SK-N-SH (cell line): ENCODE measurements around the gene LDB3. TPM values are rescaled to one million over a fixed set of nuclear protein-coding genes. Genes with fewer than 3 reads are reported as not detected.

ENCODE experiments used
- CTCF ChIA-PET: fragments of 300-600, 350-600 bp; formaldehyde crosslinking; extraction: SDS; loops from one replicate; lab custom pipeline; 2021; lab: Yijun Ruan, JAX
- POLR2A ChIA-PET: fragments of 350-600 bp; sonication (Branson Sonifier 250); formaldehyde crosslinking; extraction: SDS; loops from one replicate; lab custom pipeline; 2020; ENCODE audit warnings: antibody characterized with exemption, inconsistent platforms; lab: Yijun Ruan, JAX
- DNase-seq: peaks from one replicate; pipeline ENCODE4 v3.0.0; 2012
- H2AFZ ChIP-seq: fragments of 200-600 bp; sonication (generic); 2 replicates; pipeline ENCODE4 v1.8.1; 2016; ENCODE audit warnings: antibody characterized with exemption, mild to moderate bottlenecking, low read depth
- H3F3A ChIP-seq: fragments of 200-600 bp; sonication (generic); replicated peaks from 2 replicates; pipeline ENCODE3; 2016; ENCODE audit warnings: antibody characterized with exemption, mild to moderate bottlenecking; ENCODE audit not compliant: insufficient read depth
- H3K27ac ChIP-seq, 2 experiments: fragments of 200-500 bp in 1 of 2; fragments of 200-600 bp in 1 of 2; sonication (Bioruptor generic) in 1 of 2; sonication (generic), shearing (Covaris generic) in 1 of 2; 2 replicates each; pipeline versions ENCODE4 v1.5.1 to v1.6.1; 2014 to 2016; ENCODE audit warnings: low read depth in 2 of 2, inconsistent platforms in 1 of 2, low read length in 1 of 2, mild to moderate bottlenecking in 1 of 2, mixed read lengths in 1 of 2
- H3K27me3 ChIP-seq: fragments of 200-600 bp; sonication (generic), shearing (Covaris generic); 2 replicates; pipeline ENCODE4 v1.6.1; 2016; ENCODE audit warnings: mixed run types; ENCODE audit not compliant: insufficient read depth
- H3K36me3 ChIP-seq, 2 experiments: fragments of 200-500 bp in 1 of 2; fragments of 200-600 bp in 1 of 2; sonication (Bioruptor generic) in 1 of 2; sonication (generic) in 1 of 2; replicated peaks in 1 of 2; 2 replicates each; pipeline versions ENCODE3 to v1.5.1; 2014 to 2016; ENCODE audit warnings: low read length in 1 of 2, mild to moderate bottlenecking in 1 of 2; ENCODE audit not compliant: insufficient read depth in 2 of 2, control insufficient read depth in 1 of 2
- H3K4me1 ChIP-seq, 2 experiments: fragments of 200-500 bp in 1 of 2; fragments of 200-600 bp in 1 of 2; sonication (Bioruptor generic) in 1 of 2; sonication (generic), shearing (Covaris generic) in 1 of 2; 2 replicates each; pipeline versions ENCODE4 v1.5.1 to v1.6.1; 2014 to 2016; ENCODE audit warnings: low read depth in 1 of 2, low read length in 1 of 2, mixed run types in 1 of 2; ENCODE audit not compliant: insufficient read depth in 2 of 2, control insufficient read depth in 1 of 2
- H3K4me2 ChIP-seq: fragments of 200-600 bp; sonication (generic), shearing (Covaris generic); 2 replicates; pipeline ENCODE4 v1.6.1; 2017; ENCODE audit warnings: mixed run types
- H3K4me3 ChIP-seq, 2 experiments: fragments of 200-500 bp in 1 of 2; fragments of 200-600 bp in 1 of 2; sonication (Bioruptor generic) in 1 of 2; sonication (generic), shearing (Covaris generic) in 1 of 2; 2 replicates each; pipeline versions ENCODE4 v1.5.1 to v1.8.1; 2014 to 2016; ENCODE audit warnings: low read depth in 2 of 2, inconsistent platforms in 1 of 2, low read length in 1 of 2, mild to moderate bottlenecking in 1 of 2, mixed read lengths in 1 of 2, moderate library complexity in 1 of 2
- H3K79me2 ChIP-seq: fragments of 200-600 bp; sonication (generic); 2 replicates; pipeline ENCODE4 v1.8.1; 2017; ENCODE audit warnings: mild to moderate bottlenecking; ENCODE audit not compliant: insufficient read depth
- H3K9ac ChIP-seq: fragments of 200-600 bp; sonication (generic); 2 replicates; pipeline ENCODE4 v1.6.1; 2017; ENCODE audit warnings: mixed run types
- H3K9me2 ChIP-seq: fragments of 200-600 bp; sonication (generic); 2 replicates; pipeline ENCODE4 v1.6.1; 2017; ENCODE audit warnings: mixed run types
- H3K9me3 ChIP-seq: fragments of 200-600 bp; sonication (generic); 2 replicates; pipeline ENCODE4 v1.6.1; 2017; ENCODE audit warnings: mixed run types, mild to moderate bottlenecking, moderate library complexity
- H4K20me1 ChIP-seq: fragments of 200-600 bp; sonication (generic); 2 replicates; pipeline ENCODE4 v1.6.1; 2017; ENCODE audit warnings: mild to moderate bottlenecking, mixed run types; ENCODE audit not compliant: insufficient read depth
- CTCF ChIP-seq: fragments of 200-600 bp; sonication (generic); IDR thresholded peaks from 2 replicates; pipeline ENCODE4 v1.6.1; 2017; ENCODE audit warnings: antibody characterized with exemption, mild to moderate bottlenecking, moderate library complexity
- ELF1 ChIP-seq: IDR thresholded peaks from 2 replicates; pipeline ENCODE4 v1.4.0; 2012
- EZH2phosphoT487 ChIP-seq: fragments of 200-600 bp; sonication (generic); IDR thresholded peaks from 2 replicates; pipeline ENCODE4 v1.6.1; 2017; ENCODE audit warnings: low read depth, mixed run types, mild to moderate bottlenecking, antibody characterized with exemption, moderate library complexity, borderline replicate concordance
- FOSL2 ChIP-seq: IDR thresholded peaks from 2 replicates; pipeline ENCODE4 v1.4.0; 2012; ENCODE audit warnings: low read depth, mild to moderate bottlenecking, moderate library complexity, borderline replicate concordance
- FOXJ3 ChIP-seq: sonication (generic); formaldehyde crosslinking; IDR thresholded peaks from 2 replicates; pipeline ENCODE4 v1.5.1; 2020; ENCODE audit warnings: mild to moderate bottlenecking, missing genetic modification reagents
- FOXM1 ChIP-seq: IDR thresholded peaks from 2 replicates; pipeline ENCODE4 v1.4.0; 2012; ENCODE audit warnings: low read depth, mild to moderate bottlenecking
- GABPA ChIP-seq: IDR thresholded peaks from 2 replicates; pipeline ENCODE4 v1.4.0; 2012; ENCODE audit warnings: low read depth, mild to moderate bottlenecking
- IRF3 ChIP-seq: fragments of 150-350 bp; IDR thresholded peaks from 2 replicates; pipeline ENCODE4 v1.6.1; 2016; ENCODE audit warnings: mild to moderate bottlenecking, low read depth, low read length
- MAX ChIP-seq: IDR thresholded peaks from 2 replicates; pipeline ENCODE4 v1.4.0; 2012; ENCODE audit warnings: low read depth
- MEF2A ChIP-seq: IDR thresholded peaks from 2 replicates; pipeline ENCODE4 v1.4.0; 2012; ENCODE audit warnings: low read depth, borderline replicate concordance
- NFIC ChIP-seq: IDR thresholded peaks from 2 replicates; pipeline ENCODE4 v1.4.0; 2012; ENCODE audit warnings: borderline replicate concordance
- NRF1 ChIP-seq: IDR thresholded peaks from 2 replicates; pipeline ENCODE4 v1.6.1; 2012; ENCODE audit warnings: low read depth, mild to moderate bottlenecking, low read length
- RCOR1 ChIP-seq: fragments of 150-350 bp; IDR thresholded peaks from 2 replicates; pipeline ENCODE4 v1.6.1; 2017; ENCODE audit warnings: antibody characterized with exemption, low read length
- REST ChIP-seq: IDR thresholded peaks from 2 replicates; pipeline ENCODE4 v1.6.1; 2012; ENCODE audit warnings: mild to moderate bottlenecking, low read depth, low read length, moderate library complexity
- SIN3A ChIP-seq: IDR thresholded peaks from 2 replicates; pipeline ENCODE4 v1.6.1; 2012; ENCODE audit warnings: low read depth, mild to moderate bottlenecking, low read length, moderate library complexity, borderline replicate concordance
- TAF1 ChIP-seq: IDR thresholded peaks from 2 replicates; pipeline ENCODE4 v1.6.1; 2012; ENCODE audit warnings: low read depth, mild to moderate bottlenecking, low read length, moderate library complexity, borderline replicate concordance
- TCF12 ChIP-seq: IDR thresholded peaks from 2 replicates; pipeline ENCODE4 v1.4.0; 2012
- TEAD4 ChIP-seq: IDR thresholded peaks from 2 replicates; pipeline ENCODE4 v1.4.0; 2012; ENCODE audit warnings: mild to moderate bottlenecking, borderline replicate concordance; ENCODE audit not compliant: insufficient read depth
- USF1 ChIP-seq: IDR thresholded peaks from 2 replicates; pipeline ENCODE4 v1.4.0; 2012; ENCODE audit warnings: low read depth, borderline replicate concordance
- ZBTB33 ChIP-seq: IDR thresholded peaks from 2 replicates; pipeline ENCODE4 v1.4.0; 2012; ENCODE audit warnings: low read depth, borderline replicate concordance
- WGBS: methylation state at CpG from one replicate; pipeline ENCODE4 v1.1.6; 2017; ENCODE audit warnings: low lambda C conversion rate; 5-methylcytosine and 5-hydroxymethylcytosine counted together
- polyA plus RNA-seq, 3 experiments: library from polyadenylated mRNA; depleted of rRNA; stranded (reverse); fragments of >200 nt; gene quantifications; 2 replicates each; pipeline ENCODE4 v1.2.3, GENCODE V29; 2012

LDB3 gene
- polyA plus RNA-seq, 1 of the 3 experiments (the other 2 are of a cell fraction) = 0.48 TPM

GRCh38 chr10:86709396-86710185 is 41.3 kb downstream of the LDB3 start:
- Histone ChIP-seq H3K9ac (no peak overlapping the region), H3K79me2 (no peaks in the 10 kb centered on the region; the same call in 1 of the 2 replicates), H4K20me1 (no peaks in the 10 kb centered on the region), H3K4me1 (peaks cover 10 to 11% of the 10 kb centered on the region in 2 experiments; a peak in 2 of 4 replicates), H3K9me3 (no peaks in the 10 kb centered on the region), H3K36me3 (no peaks in the 10 kb centered on the region), H3K27me3 (no peaks in the 10 kb centered on the region), H3K4me2 (no peak overlapping the region), H3K9me2 (no peaks in the 10 kb centered on the region), H3K27ac (no peak overlapping the region), H3F3A (peaks cover 10% of the 10 kb centered on the region), H2AFZ (no peak overlapping the region), H3K4me3 (no peak overlapping the region)
- CTCF ChIA-PET = interaction anchor here (1.0 to 2.7 kb wide), 3 partner anchors 15 to 190 kb away, joined by 4 to 15 read pairs (median 11); no protein-coding TSS in a partner anchor
- POLR2A ChIA-PET = no interaction called here
- 91% methylated on average over 16 of the region's 16 CpGs for WGBS
- no peak for DNase-seq
- TF ChIP-seq FOXJ3 = no peak
- TF ChIP-seq GABPA = no peak
- no peak for TF ChIP-seq USF1
- TF ChIP-seq ELF1 = no peak
- TF ChIP-seq RCOR1 = no peak
- TF ChIP-seq FOSL2 = no peak
- no peak for TF ChIP-seq NRF1
- TF ChIP-seq CTCF = no peak
- TF ChIP-seq SIN3A = no peak
- no peak for TF ChIP-seq FOXM1
- TF ChIP-seq TCF12 = no peak
- TF ChIP-seq TEAD4 = no peak
- no peak for TF ChIP-seq REST
- no peak for TF ChIP-seq EZH2phosphoT487
- TF ChIP-seq NFIC = no peak
- TF ChIP-seq IRF3 = no peak
- no peak for TF ChIP-seq ZBTB33
- TF ChIP-seq MEF2A = no peak
- TF ChIP-seq TAF1 = no peak
- no peak for TF ChIP-seq MAX
